Mesenchymal stem cell (in vitro differentiated cells and primary cell): Measurements from ENCODE around the gene NAA30.

Experiments used
- DNase-seq: peaks from one replicate; pipeline ENCODE4 v3.0.0-alpha.2; 2013
- H2AFZ ChIP-seq: one replicate; pipeline ENCODE4 v1.6.1; 2013; ENCODE audit warnings: low read depth, mild to moderate bottlenecking, control low read depth, inconsistent platforms, low read length, moderate library complexity
- H2AK5ac ChIP-seq: 2 replicates; pipeline ENCODE4 v1.6.1; 2013; ENCODE audit warnings: low read length, moderate library complexity, mild to moderate bottlenecking, inconsistent platforms; ENCODE audit not compliant: severe bottlenecking
- H2BK120ac ChIP-seq: one replicate; pipeline ENCODE4 v1.6.1; 2013; ENCODE audit warnings: low read depth, mild to moderate bottlenecking, inconsistent platforms, low read length, moderate library complexity
- H2BK12ac ChIP-seq, 2 experiments: one replicate each; pipeline ENCODE4 v1.6.1; 2013; ENCODE audit warnings: inconsistent platforms in 2 of 2, low read length in 2 of 2, mild to moderate bottlenecking in 2 of 2, moderate library complexity in 2 of 2, control low read depth in 1 of 2
- H2BK15ac ChIP-seq: one replicate; pipeline ENCODE4 v1.6.1; 2013; ENCODE audit warnings: mild to moderate bottlenecking, low read depth, inconsistent platforms; ENCODE audit not compliant: poor library complexity, severe bottlenecking
- H2BK5ac ChIP-seq: 2 replicates; pipeline ENCODE4 v1.6.1; 2013; ENCODE audit warnings: low read depth, mild to moderate bottlenecking, low read length, control low read depth, inconsistent platforms; ENCODE audit not compliant: poor library complexity, severe bottlenecking
- H3K14ac ChIP-seq, 2 experiments: one replicate each; pipeline ENCODE4 v1.6.1; 2013; ENCODE audit warnings: inconsistent platforms in 2 of 2, low read length in 2 of 2, control low read depth in 1 of 2, mild to moderate bottlenecking in 1 of 2, moderate library complexity in 1 of 2
- H3K18ac ChIP-seq, 2 experiments: one replicate each; pipeline ENCODE4 v1.6.1; 2013; ENCODE audit warnings: inconsistent platforms in 2 of 2, low read length in 2 of 2, control low read depth in 1 of 2, low read depth in 1 of 2, mild to moderate bottlenecking in 1 of 2
- H3K23ac ChIP-seq, 2 experiments: one replicate each; pipeline ENCODE4 v1.6.1; 2013; ENCODE audit warnings: inconsistent platforms in 2 of 2, low read length in 2 of 2, mild to moderate bottlenecking in 2 of 2, moderate library complexity in 2 of 2, control low read depth in 1 of 2
- H3K27ac ChIP-seq: 2 replicates; pipeline ENCODE4 v1.5.1; 2013; ENCODE audit warnings: mild to moderate bottlenecking, moderate library complexity, low read length, control low read depth, inconsistent platforms; ENCODE audit not compliant: poor library complexity, severe bottlenecking
- H3K27me3 ChIP-seq, 2 experiments: 2 replicates each; pipeline versions ENCODE4 v1.6.1 to v1.7.0; 2013; ENCODE audit warnings: low read length in 2 of 2, mild to moderate bottlenecking in 2 of 2, moderate library complexity in 2 of 2, control low read depth in 1 of 2, inconsistent platforms in 1 of 2; ENCODE audit not compliant: control insufficient read depth in 1 of 2, insufficient read depth in 1 of 2
- H3K36me3 ChIP-seq, 2 experiments: 2 replicates each; pipeline versions ENCODE4 v1.6.1 to v1.7.0; 2013; ENCODE audit warnings: low read length in 2 of 2, control low read depth in 1 of 2, inconsistent platforms in 1 of 2, low read depth in 1 of 2, mild to moderate bottlenecking in 1 of 2; ENCODE audit not compliant: insufficient read depth in 2 of 2, control insufficient read depth in 1 of 2
- H3K4ac ChIP-seq, 2 experiments: one replicate each; pipeline ENCODE4 v1.6.1; 2013; ENCODE audit warnings: inconsistent platforms in 2 of 2, low read length in 2 of 2, mild to moderate bottlenecking in 2 of 2, moderate library complexity in 2 of 2, control low read depth in 1 of 2, low read depth in 1 of 2
- H3K4me1 ChIP-seq: 2 replicates; pipeline ENCODE4 v1.6.1; 2013; ENCODE audit warnings: low read depth, low read length, control low read depth; ENCODE audit not compliant: control insufficient read depth, insufficient read depth
- H3K4me2 ChIP-seq: 2 replicates; pipeline ENCODE4 v1.6.1; 2013; ENCODE audit warnings: low read length, mild to moderate bottlenecking, inconsistent platforms; ENCODE audit not compliant: poor library complexity, severe bottlenecking
- H3K4me3 ChIP-seq, 2 experiments: 2 replicates each; pipeline versions ENCODE4 v1.5.1 to v1.7.0; 2013; ENCODE audit warnings: low read length in 2 of 2, mild to moderate bottlenecking in 2 of 2, control low read depth in 1 of 2, low read depth in 1 of 2; ENCODE audit not compliant: insufficient read depth in 1 of 2
- H3K79me1 ChIP-seq: replicated peaks from 2 replicates; pipeline ENCODE4 v1.6.1; 2013; ENCODE audit warnings: mild to moderate bottlenecking, control low read depth, low read length, inconsistent platforms; ENCODE audit not compliant: poor library complexity, severe bottlenecking
- H3K9ac ChIP-seq: 2 replicates; pipeline ENCODE4 v1.7.0; 2013; ENCODE audit warnings: mild to moderate bottlenecking, low read length, moderate library complexity
- H3K9me3 ChIP-seq: 2 replicates; pipeline ENCODE4 v1.7.0; 2013; ENCODE audit warnings: mild to moderate bottlenecking, low read length; ENCODE audit not compliant: control insufficient read depth
- H4K8ac ChIP-seq: one replicate; pipeline ENCODE4 v1.6.1; 2013; ENCODE audit warnings: inconsistent platforms, mild to moderate bottlenecking, low read length, moderate library complexity
- H4K91ac ChIP-seq: one replicate; pipeline ENCODE4 v1.6.1; 2013; ENCODE audit warnings: mild to moderate bottlenecking, low read length, inconsistent platforms
- WGBS: methylation state at CpG from one replicate; pipeline ENCODE4 v1.1.7; 2013; ENCODE audit warnings: mixed read lengths; 5-methylcytosine and 5-hydroxymethylcytosine counted together

The NAA30 gene

DNA sequence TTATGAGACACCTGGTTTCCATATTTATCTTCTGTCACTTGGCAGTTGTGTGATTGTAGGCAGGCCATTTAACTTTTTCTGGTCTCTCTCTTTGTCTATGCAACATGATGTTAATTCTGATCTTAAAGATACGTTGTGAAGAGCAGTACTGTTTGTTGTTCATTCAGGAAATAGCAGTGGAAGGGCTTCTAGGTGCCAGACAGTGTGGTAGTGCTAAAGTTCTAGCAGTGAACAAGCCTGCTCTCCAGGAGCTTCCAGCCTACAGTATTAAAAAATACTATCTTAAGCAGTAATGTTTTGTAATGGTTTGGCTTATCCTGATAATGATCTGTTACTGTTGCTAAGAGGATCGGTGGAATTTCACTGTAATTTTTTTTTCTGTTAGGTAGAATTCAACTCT, 15.2 kb downstream of the NAA30 start:
- Histone ChIP-seq H2BK12ac (no peak overlapping the region), H2BK120ac (no peak overlapping the region), H3K4ac (no peak overlapping the region), H2AFZ (no peak overlapping the region), H3K9me3 (no peaks in the 10 kb centered on the region), H4K8ac (no peak overlapping the region), H3K27ac (no peak overlapping the region), H3K23ac (no peak overlapping the region), H2AK5ac (no peak overlapping the region), H3K14ac (no peak overlapping the region), H3K4me2 (no peak overlapping the region), H3K4me1 (no peaks in the 10 kb centered on the region), H4K91ac (no peak overlapping the region), H3K36me3 (peaks cover 13 to 75% of the 10 kb centered on the region in 2 experiments), H3K9ac (no peak overlapping the region), H3K4me3 (no peak overlapping the region), H2BK15ac (no peak overlapping the region), H3K18ac (no peak overlapping the region), H2BK5ac (no peak overlapping the region), H3K27me3 (no peaks in the 10 kb centered on the region), H3K79me1 (peaks cover 12% of the 10 kb centered on the region)
- DNase-seq, result no peak
- WGBS, result 92% methylated on average over 2 of the region's 2 CpGs

DNA sequence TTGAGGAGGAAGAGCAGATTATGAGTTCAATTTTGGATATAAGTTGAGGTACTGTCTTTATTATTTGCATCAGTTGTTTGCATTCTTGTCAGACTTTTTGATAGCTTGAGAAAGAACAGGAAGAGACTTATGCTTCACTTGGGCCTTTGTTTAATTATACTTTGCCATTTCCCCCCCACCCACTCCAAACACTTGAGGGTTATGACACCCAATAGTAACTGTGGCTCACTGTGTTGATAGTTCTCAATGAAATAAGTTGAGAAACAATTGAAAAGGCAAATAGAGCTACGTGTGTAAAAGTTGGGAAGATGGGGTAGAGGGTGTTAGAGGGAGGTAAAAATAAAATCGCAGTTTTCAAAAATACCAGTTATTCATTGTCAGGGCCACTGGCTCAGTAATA, 17.7 kb downstream of the NAA30 start:
- H2BK12ac ChIP-seq, result no peak overlapping the region
- H3K9me3 ChIP-seq, result no peaks in the 10 kb centered on the region

DNA sequence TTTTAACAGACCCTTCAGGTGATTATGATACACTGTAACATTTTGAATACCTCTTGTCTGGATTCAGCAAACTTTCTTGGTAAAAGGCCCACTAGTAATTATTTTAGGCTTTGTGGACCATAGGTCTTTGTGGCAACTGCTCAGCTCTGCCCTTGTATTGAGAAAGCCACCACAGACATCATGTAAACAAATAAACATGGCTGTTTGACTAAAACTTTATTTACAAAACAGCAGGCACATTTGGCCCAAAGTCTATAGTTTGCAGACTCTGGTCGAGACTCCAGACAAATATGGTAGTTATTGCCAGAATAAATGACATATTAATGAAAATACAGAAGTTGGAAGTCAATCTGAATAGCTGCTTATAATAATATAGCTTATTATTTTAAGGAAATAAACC, 18.2 kb downstream of the NAA30 start:
- no CpG with 5 or more reads among the region's 1 CpG for WGBS
- H2BK5ac ChIP-seq, result no peak overlapping the region
- no peak overlapping the region for H3K4me3 ChIP-seq
- H3K18ac ChIP-seq, result no peak overlapping the region
- peaks cover 12% of the 10 kb centered on the region for H3K79me1 ChIP-seq
- no peak overlapping the region for H3K9ac ChIP-seq
- no peak overlapping the region for H3K4me2 ChIP-seq
- H2AFZ ChIP-seq, result no peak overlapping the region
- H3K27ac ChIP-seq, result no peak overlapping the region
- H2BK12ac ChIP-seq, result no peak overlapping the region
- no peaks in the 10 kb centered on the region for H3K4me1 ChIP-seq
- no peak overlapping the region for H2AK5ac ChIP-seq
- peaks cover 10 to 84% of the 10 kb centered on the region in 2 experiments for H3K36me3 ChIP-seq
- no peaks in the 10 kb centered on the region for H3K27me3 ChIP-seq
- H3K4ac ChIP-seq, result no peak overlapping the region
- H4K91ac ChIP-seq, result no peak overlapping the region
- H4K8ac ChIP-seq, result no peak overlapping the region
- no peak overlapping the region for H3K14ac ChIP-seq
- no peak overlapping the region for H3K23ac ChIP-seq
- no peaks in the 10 kb centered on the region for H3K9me3 ChIP-seq
- no peak overlapping the region for H2BK15ac ChIP-seq
- no peak for DNase-seq
- H2BK120ac ChIP-seq, result no peak overlapping the region

More for the DNA sequence above, 17.7 kb downstream of the NAA30 start:
- DNase-seq, result no peak
- H3K14ac ChIP-seq, result no peak overlapping the region
- no peak overlapping the region for H2BK120ac ChIP-seq
- peaks cover 10 to 87% of the 10 kb centered on the region in 2 experiments for H3K36me3 ChIP-seq
- no peak overlapping the region for H2BK15ac ChIP-seq
- no peak overlapping the region for H4K91ac ChIP-seq
- H2AK5ac ChIP-seq, result no peak overlapping the region
- no peak overlapping the region for H3K4ac ChIP-seq
- WGBS, result 100% methylated on average over 2 of the region's 2 CpGs
- H3K27ac ChIP-seq, result no peak overlapping the region
- H3K18ac ChIP-seq, result no peak overlapping the region
- H2AFZ ChIP-seq, result no peak overlapping the region
- H2BK5ac ChIP-seq, result no peak overlapping the region
- no peak overlapping the region for H3K23ac ChIP-seq
- H3K9ac ChIP-seq, result no peak overlapping the region
- no peaks in the 10 kb centered on the region for H3K27me3 ChIP-seq
- no peak overlapping the region for H3K4me3 ChIP-seq
- H3K4me1 ChIP-seq, result no peaks in the 10 kb centered on the region
- H3K79me1 ChIP-seq, result peaks cover 12% of the 10 kb centered on the region
- H3K4me2 ChIP-seq, result no peak overlapping the region
- no peak overlapping the region for H4K8ac ChIP-seq

DNA sequence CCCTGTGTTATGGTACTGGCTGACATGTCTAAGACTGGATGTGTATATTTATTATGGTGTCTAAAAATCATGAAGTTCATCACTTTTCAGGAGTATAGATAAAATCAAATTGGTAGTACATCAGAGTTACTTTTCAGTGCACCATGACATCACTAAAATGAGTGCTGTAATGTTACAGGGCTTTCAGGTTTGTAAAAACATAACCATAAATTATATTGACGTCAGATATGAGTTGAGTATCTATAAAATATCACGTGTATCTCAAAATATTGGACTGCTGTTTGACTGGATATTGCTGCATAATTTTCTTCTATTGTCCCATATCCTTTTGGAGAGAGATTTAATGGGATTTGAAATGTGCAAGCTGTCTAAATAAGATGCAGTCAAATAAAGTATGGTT, 22.0 kb downstream of the NAA30 start:
- DNase-seq, result no peak
- 93% methylated on average over 2 of the region's 2 CpGs for WGBS
- Histone ChIP-seq H3K4me2 (no peak overlapping the region), H3K9me3 (no peaks in the 10 kb centered on the region), H2BK5ac (no peak overlapping the region), H3K4ac (no peak overlapping the region), H2BK120ac (no peak overlapping the region), H3K79me1 (peaks cover 8% of the 10 kb centered on the region), H2BK15ac (no peak overlapping the region), H3K27ac (no peak overlapping the region), H3K4me1 (no peaks in the 10 kb centered on the region), H3K36me3 (peaks cover 2 to 52% of the 10 kb centered on the region in 2 experiments), H2BK12ac (no peak overlapping the region), H2AK5ac (no peak overlapping the region), H3K27me3 (no peaks in the 10 kb centered on the region), H4K91ac (no peak overlapping the region), H4K8ac (no peak overlapping the region), H3K4me3 (no peak overlapping the region), H3K9ac (no peak overlapping the region), H3K14ac (no peak overlapping the region), H3K18ac (no peak overlapping the region), H3K23ac (no peak overlapping the region), H2AFZ (no peak overlapping the region)
